DOHH2 (cell line): ENCODE measurements around the gene TRERF1.

Experiments used
- H3F3A ChIP-seq: fragments of 200-600 bp; sonication (generic), shearing (Covaris generic); 2 replicates; pipeline ENCODE4 v1.6.0; 2016; ENCODE audit warnings: antibody characterized with exemption, mild to moderate bottlenecking; ENCODE audit not compliant: control insufficient read depth, insufficient read depth
- H3K27ac ChIP-seq: fragments of 200-600 bp; sonication (generic); 2 replicates; pipeline ENCODE4 v1.5.1; 2014; ENCODE audit warnings: low read depth, mild to moderate bottlenecking, low read length, moderate library complexity
- H3K27me3 ChIP-seq: fragments of 200-600 bp; sonication (generic); 2 replicates; pipeline ENCODE4 v1.6.1; 2014; ENCODE audit warnings: mild to moderate bottlenecking, low read length, mixed read lengths; ENCODE audit not compliant: control insufficient read depth
- H3K36me3 ChIP-seq: fragments of 200-600 bp; sonication (generic); 2 replicates; pipeline ENCODE4 v1.6.1; 2014; ENCODE audit warnings: mild to moderate bottlenecking, low read length, moderate library complexity, mixed read lengths; ENCODE audit not compliant: control insufficient read depth
- H3K4me1 ChIP-seq: fragments of 200-600 bp; sonication (generic); 2 replicates; pipeline ENCODE4 v1.6.1; 2014; ENCODE audit warnings: mild to moderate bottlenecking, low read length, mixed read lengths; ENCODE audit not compliant: control insufficient read depth
- H3K4me2 ChIP-seq: fragments of 200-600 bp; sonication (generic); 2 replicates; pipeline ENCODE4 v1.6.0; 2014; ENCODE audit warnings: mild to moderate bottlenecking, low read length, moderate library complexity
- H3K4me3 ChIP-seq: fragments of 200-600 bp; sonication (generic); 2 replicates; pipeline ENCODE4 v1.5.1; 2014; ENCODE audit warnings: mild to moderate bottlenecking, low read length, mixed read lengths
- H3K79me2 ChIP-seq: fragments of 200-600 bp; sonication (generic); 2 replicates; pipeline ENCODE4 v1.6.1; 2014; ENCODE audit warnings: mild to moderate bottlenecking, low read length, mixed read lengths; ENCODE audit not compliant: control insufficient read depth
- H3K9me2 ChIP-seq: fragments of 200-600 bp; sonication (generic); replicated peaks from 2 replicates; pipeline ENCODE4 v1.6.1; 2014; ENCODE audit warnings: mild to moderate bottlenecking, low read length, mixed read lengths; ENCODE audit not compliant: control insufficient read depth
- H3K9me3 ChIP-seq: fragments of 200-600 bp; sonication (generic); 2 replicates; pipeline ENCODE4 v1.6.1; 2014; ENCODE audit warnings: antibody characterized with exemption, low read length, mixed read lengths; ENCODE audit not compliant: control insufficient read depth, insufficient read depth
- H4K20me1 ChIP-seq: fragments of 200-600 bp; sonication (generic); 2 replicates; pipeline ENCODE4 v1.6.0; 2014; ENCODE audit warnings: low read depth, mild to moderate bottlenecking, antibody characterized with exemption, low read length, moderate library complexity; ENCODE audit not compliant: control insufficient read depth, insufficient read depth
- CTCF ChIP-seq: fragments of 200-600 bp; sonication (generic); IDR thresholded peaks from one replicate; pipeline ENCODE4 v1.5.1; 2014; ENCODE audit warnings: antibody characterized with exemption, mild to moderate bottlenecking, low read depth, low read length; ENCODE audit not compliant: poor library complexity, severe bottlenecking
- EZH2phosphoT487 ChIP-seq: fragments of 200-600 bp; sonication (generic); IDR thresholded peaks from 2 replicates; pipeline ENCODE4 v1.6.1; 2017; ENCODE audit warnings: borderline replicate concordance, mild to moderate bottlenecking, antibody characterized with exemption, low read length, moderate library complexity, mixed read lengths

The TRERF1 gene

GRCh38 chr6:42450477-42451332 lies 1.0 kb downstream of the TRERF1 start:
- H3K79me2 ChIP-seq = peaks cover 59% of the 10 kb centered on the region
- peaks cover 40% of the 10 kb centered on the region for H3K4me1 ChIP-seq
- H3K27me3 ChIP-seq = no peaks in the 10 kb centered on the region; the same call in 1 of the 2 replicates
- H3K9me2 ChIP-seq = no peaks in the 10 kb centered on the region
- no peaks in the 10 kb centered on the region for H3K9me3 ChIP-seq
- H3K27ac ChIP-seq = peak overlapping the region; percentile 86
- H3F3A ChIP-seq = peaks cover 10% of the 10 kb centered on the region; the same call in 1 of the 2 replicates
- peaks cover 16% of the 10 kb centered on the region; the same call in 1 of the 2 replicates for H4K20me1 ChIP-seq
- peak overlapping the region; percentile 93 for H3K4me3 ChIP-seq
- no peak for TF ChIP-seq CTCF
- peak overlapping the region; percentile 94 for H3K4me2 ChIP-seq
- peaks cover 41% of the 10 kb centered on the region for H3K36me3 ChIP-seq

GRCh38 chr6:42449917-42450476 lies 1.7 kb downstream of the TRERF1 start:
- Histone ChIP-seq H3K27me3 (no peaks in the 10 kb centered on the region; the same call in 1 of the 2 replicates), H3K79me2 (peaks cover 66% of the 10 kb centered on the region), H3K4me3 (peak overlapping the region; percentile 93), H3F3A (peaks cover 6% of the 10 kb centered on the region; the same call in 1 of the 2 replicates), H3K36me3 (peaks cover 41% of the 10 kb centered on the region), H3K9me3 (no peaks in the 10 kb centered on the region), H3K4me1 (peaks cover 40% of the 10 kb centered on the region), H3K27ac (no peak overlapping the region), H3K4me2 (peak overlapping the region; percentile 94), H4K20me1 (peaks cover 16% of the 10 kb centered on the region; the same call in 1 of the 2 replicates), H3K9me2 (no peaks in the 10 kb centered on the region)
- TF ChIP-seq CTCF (no peak), EZH2phosphoT487 (no peak)

GRCh38 chr6:42448927-42449659 lies 2.6 kb downstream of the TRERF1 start:
- H3K79me2 ChIP-seq = peaks cover 75% of the 10 kb centered on the region
- H3K27me3 ChIP-seq = no peaks in the 10 kb centered on the region; the same call in 1 of the 2 replicates
- peaks cover 16% of the 10 kb centered on the region; the same call in 1 of the 2 replicates for H4K20me1 ChIP-seq
- peak overlapping the region; percentile 93 for H3K4me3 ChIP-seq
- H3K9me2 ChIP-seq = no peaks in the 10 kb centered on the region
- peak overlapping the region; percentile 94 for H3K4me2 ChIP-seq
- H3K9me3 ChIP-seq = no peaks in the 10 kb centered on the region
- peaks cover 47% of the 10 kb centered on the region for H3K36me3 ChIP-seq
- 0 out of 2 replicates have a peak, but pooled peaks cover 1% of the 10 kb centered on the region for H3F3A ChIP-seq
- H3K27ac ChIP-seq = no peak overlapping the region
- H3K4me1 ChIP-seq = peaks cover 40% of the 10 kb centered on the region
- TF ChIP-seq EZH2phosphoT487 = no peak
- TF ChIP-seq CTCF = no peak
